AG09309 (cell line): Measurements from ENCODE around the gene UCHL3.

ENCODE experiments used
- DNase-seq: peaks from one replicate; pipeline ENCODE4 v3.0.0-alpha.2; 2010; ENCODE audit warnings: low read depth
- H3K4me3 ChIP-seq: 2 replicates; pipeline ENCODE4 v1.5.1; 2011; ENCODE audit warnings: mild to moderate bottlenecking, low read depth, low read length, moderate library complexity; ENCODE audit not compliant: control insufficient read depth
- TF ChIP-seq, protein P1 (sequence below): IDR thresholded peaks from 2 replicates; pipeline ENCODE4 v1.5.1; 2011; ENCODE audit warnings: mild to moderate bottlenecking, low read depth, low read length, inconsistent platforms; ENCODE audit not compliant: insufficient read depth, control insufficient read depth; ENCODE audit errors: missing control alignments

UCHL3 gene

DNA sequence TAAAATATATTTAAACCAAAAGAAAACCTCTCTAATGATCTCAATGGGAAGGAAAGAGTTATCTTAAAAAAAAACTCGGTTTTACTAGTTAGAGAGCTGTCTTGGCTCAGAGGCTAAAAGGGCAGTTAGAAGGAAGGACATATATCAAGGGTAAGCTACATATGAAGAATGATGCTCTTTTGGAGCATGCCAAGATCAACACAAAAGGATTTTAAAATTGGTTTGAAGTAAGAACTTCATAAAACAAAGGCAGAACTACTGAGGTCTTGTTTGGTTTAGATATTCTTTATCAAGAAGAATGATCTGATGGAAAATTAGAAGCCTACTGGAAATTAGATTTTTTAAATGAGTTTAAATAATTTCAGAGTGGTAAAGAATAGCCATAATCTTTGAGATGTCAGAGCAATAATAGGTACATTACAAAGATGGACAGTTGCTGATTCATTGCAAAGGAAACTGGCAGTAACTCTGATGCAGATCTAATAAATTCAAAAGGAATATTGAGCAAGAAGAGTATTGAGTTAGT, 47.1 kb downstream of the UCHL3 start:
- TF ChIP-seq, protein P1, sequence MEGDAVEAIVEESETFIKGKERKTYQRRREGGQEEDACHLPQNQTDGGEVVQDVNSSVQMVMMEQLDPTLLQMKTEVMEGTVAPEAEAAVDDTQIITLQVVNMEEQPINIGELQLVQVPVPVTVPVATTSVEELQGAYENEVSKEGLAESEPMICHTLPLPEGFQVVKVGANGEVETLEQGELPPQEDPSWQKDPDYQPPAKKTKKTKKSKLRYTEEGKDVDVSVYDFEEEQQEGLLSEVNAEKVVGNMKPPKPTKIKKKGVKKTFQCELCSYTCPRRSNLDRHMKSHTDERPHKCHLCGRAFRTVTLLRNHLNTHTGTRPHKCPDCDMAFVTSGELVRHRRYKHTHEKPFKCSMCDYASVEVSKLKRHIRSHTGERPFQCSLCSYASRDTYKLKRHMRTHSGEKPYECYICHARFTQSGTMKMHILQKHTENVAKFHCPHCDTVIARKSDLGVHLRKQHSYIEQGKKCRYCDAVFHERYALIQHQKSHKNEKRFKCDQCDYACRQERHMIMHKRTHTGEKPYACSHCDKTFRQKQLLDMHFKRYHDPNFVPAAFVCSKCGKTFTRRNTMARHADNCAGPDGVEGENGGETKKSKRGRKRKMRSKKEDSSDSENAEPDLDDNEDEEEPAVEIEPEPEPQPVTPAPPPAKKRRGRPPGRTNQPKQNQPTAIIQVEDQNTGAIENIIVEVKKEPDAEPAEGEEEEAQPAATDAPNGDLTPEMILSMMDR, result no peak
- H3K4me3 ChIP-seq, result no peak overlapping the region
- no peak for DNase-seq

GRCh38 chr13:75600371-75600770, 50.8 kb downstream of the UCHL3 start:
- TF ChIP-seq, protein P1, result no peak
- H3K4me3 ChIP-seq, result no peak overlapping the region
- DNase-seq, result no peak

DNA sequence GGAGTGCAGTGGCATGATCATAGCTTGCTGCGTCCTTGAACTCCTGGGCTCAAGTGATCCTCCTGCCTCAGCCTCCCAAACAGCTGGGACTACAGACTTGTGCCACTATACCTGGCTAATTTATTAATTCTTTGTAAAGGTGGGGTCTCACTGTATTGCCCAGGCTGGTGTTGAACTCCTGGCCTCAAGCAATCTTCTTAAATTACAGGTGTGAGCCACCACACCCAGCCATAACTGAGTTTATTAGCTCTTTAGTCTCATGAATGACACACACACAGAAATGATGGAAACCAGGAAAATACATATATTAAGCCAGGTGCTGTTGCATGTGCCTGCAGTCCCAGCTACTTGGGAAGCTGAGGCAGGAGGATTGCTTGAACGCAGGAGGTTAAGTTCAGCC, 53.4 kb downstream of the UCHL3 start:
- TF ChIP-seq, protein P1, result no peak
- H3K4me3 ChIP-seq, result no peak overlapping the region
- no peak for DNase-seq

DNA sequence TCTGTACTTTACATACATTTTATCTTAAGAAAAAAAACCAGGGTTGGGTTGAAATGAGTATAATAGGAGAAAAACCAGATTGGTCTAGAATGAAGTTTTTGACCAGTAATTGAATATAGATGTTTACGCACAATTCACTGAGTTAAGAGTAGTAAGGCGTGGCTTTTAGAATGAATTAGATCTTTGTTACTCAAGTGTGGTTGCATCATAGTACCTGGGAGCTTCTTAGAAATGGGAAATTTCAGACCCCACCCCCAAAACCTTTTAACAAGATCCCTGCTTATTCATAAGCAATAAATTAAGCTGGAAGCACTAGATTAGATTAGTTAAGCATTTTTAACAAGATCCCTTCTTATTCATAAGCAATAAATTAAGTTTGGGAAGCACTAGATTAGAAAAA, 57.9 kb downstream of the UCHL3 start:
- TF ChIP-seq, protein P1, result no peak
- H3K4me3 ChIP-seq, result no peak overlapping the region
- DNase-seq, result no peak

DNA sequence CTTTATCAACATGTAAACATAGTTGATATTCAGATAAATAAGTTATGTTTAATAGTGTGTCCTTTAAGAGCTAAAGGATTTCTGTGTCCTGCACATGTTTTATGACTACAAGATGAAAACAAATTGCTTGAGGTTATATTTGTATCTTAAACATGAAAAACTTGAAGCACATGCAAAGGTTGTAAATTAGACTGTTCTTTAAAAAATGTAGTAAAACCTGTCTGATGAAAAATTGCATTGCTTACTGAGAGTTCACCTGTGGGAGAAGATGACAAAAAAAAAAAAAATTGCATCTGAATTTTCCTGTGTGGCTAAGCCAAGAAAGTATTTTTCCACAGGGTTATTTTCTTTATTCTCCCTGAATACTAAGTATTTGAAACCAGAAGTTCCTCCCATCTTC, 60.9 kb downstream of the UCHL3 start:
- no peak for DNase-seq
- TF ChIP-seq, protein P1, result no peak
- no peak overlapping the region for H3K4me3 ChIP-seq

GRCh38 chr13:75612354-75612753, 62.8 kb downstream of the UCHL3 start:
- TF ChIP-seq, protein P1, result no peak
- no peak overlapping the region for H3K4me3 ChIP-seq
- DNase-seq, result no peak

DNA sequence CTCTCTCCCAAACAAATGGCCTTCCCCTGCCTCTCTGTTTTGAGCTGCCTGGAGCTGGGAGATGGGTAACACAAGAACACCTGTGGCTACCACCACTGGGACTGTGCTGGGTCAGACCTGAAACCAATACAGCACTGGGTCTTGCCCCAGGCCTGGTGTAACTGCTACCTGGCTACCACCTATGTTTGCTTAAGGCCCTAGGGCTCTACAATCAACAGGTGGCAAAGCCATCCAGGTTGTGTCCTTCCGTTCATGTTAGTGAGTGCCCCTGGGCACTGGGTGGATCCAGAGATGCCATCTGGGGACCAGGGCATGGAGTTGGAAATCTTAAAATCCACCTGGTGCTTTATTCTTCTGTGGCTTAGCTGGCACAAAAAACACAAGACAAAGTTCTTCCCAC, 67.6 kb downstream of the UCHL3 start:
- no peak overlapping the region for H3K4me3 ChIP-seq
- TF ChIP-seq, protein P1, result no peak
- DNase-seq, result no peak
